ENCODE data around the gene RIPOR2.

- TF ChIP-seq, protein P1, sequence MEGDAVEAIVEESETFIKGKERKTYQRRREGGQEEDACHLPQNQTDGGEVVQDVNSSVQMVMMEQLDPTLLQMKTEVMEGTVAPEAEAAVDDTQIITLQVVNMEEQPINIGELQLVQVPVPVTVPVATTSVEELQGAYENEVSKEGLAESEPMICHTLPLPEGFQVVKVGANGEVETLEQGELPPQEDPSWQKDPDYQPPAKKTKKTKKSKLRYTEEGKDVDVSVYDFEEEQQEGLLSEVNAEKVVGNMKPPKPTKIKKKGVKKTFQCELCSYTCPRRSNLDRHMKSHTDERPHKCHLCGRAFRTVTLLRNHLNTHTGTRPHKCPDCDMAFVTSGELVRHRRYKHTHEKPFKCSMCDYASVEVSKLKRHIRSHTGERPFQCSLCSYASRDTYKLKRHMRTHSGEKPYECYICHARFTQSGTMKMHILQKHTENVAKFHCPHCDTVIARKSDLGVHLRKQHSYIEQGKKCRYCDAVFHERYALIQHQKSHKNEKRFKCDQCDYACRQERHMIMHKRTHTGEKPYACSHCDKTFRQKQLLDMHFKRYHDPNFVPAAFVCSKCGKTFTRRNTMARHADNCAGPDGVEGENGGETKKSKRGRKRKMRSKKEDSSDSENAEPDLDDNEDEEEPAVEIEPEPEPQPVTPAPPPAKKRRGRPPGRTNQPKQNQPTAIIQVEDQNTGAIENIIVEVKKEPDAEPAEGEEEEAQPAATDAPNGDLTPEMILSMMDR (IDR thresholded peaks at IDR 0.05), result no peak
- TF ChIP-seq POLR2A (IDR thresholded peaks at IDR 0.05) (no peak), POLR2AphosphoS5 (IDR thresholded peaks at IDR 0.05) (no peak)
Observed at GRCh38 chr6:24929242-24929641, 6.5 kb downstream of the RIPOR2 start.

Data from stomach (tissue), 4 donors.